SK-N-DZ (cell line): ENCODE data around the gene MUC6.

Experiments used
- DNase-seq: peaks from one replicate; pipeline ENCODE4 v3.0.0-alpha.2; 2015; ENCODE audit warnings: low spot score

MUC6 gene

DNA sequence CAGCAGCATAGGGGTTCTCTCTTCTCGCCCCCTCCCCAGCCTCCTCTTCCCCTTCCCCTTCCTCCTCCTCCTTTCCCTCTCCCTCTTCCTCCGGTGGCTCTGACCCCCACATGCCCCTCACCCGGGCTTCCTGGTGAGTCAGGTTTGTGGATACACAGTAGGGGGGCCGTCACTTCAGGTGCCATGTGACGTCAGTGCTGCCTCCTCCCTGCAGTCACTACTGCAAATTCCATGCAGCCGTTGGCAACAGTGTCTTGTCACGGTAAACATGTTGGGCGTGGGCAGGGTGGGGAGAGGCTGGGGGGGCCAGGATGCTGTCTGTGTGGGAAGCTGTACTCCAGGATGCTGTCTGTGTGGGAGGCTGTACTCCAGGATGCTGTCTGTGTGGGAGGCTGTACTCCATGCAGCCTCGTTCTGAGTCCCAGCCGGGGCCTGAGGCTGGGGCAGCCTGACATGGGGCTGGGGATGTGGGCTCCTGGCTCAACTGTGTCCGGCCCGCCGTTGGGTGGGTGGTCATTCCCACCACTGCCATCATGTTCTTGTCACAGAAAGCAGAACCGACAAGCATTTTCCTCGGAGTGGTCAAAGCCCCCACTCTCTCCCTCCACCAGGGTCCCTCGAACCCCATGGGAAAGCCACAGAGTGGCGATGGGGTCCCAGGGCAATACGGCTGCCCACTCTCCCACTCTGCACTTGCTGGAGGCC is 35.8 kb upstream of the MUC6 start:
- no peak for DNase-seq

DNA sequence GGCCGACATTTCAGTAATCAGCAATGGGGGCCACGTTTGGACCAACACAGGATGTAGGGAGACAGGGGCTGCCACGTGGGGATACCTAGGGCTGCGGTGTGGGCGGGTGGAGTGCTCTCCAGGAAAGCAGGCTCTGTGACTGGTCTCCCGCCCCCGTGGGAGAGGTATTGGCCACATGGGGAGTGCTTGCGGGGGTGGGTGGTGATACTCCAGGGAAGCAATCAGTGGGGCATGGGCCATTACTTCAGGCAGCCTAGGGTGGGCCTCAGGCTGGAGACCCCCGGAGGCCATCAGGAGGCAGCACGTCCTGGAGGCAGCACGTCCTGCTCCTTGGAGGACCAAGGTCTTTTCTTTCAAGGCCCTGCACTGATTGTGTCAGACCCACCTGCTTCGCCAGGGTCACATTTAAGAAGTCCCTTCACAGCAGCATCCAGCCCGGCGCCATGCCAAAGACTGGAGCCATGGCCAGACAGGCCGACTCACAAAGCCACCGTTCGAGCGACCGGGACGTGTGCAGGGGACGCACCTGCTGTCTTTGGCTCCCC is 35.1 kb upstream of the MUC6 start:
- no peak for DNase-seq

DNA sequence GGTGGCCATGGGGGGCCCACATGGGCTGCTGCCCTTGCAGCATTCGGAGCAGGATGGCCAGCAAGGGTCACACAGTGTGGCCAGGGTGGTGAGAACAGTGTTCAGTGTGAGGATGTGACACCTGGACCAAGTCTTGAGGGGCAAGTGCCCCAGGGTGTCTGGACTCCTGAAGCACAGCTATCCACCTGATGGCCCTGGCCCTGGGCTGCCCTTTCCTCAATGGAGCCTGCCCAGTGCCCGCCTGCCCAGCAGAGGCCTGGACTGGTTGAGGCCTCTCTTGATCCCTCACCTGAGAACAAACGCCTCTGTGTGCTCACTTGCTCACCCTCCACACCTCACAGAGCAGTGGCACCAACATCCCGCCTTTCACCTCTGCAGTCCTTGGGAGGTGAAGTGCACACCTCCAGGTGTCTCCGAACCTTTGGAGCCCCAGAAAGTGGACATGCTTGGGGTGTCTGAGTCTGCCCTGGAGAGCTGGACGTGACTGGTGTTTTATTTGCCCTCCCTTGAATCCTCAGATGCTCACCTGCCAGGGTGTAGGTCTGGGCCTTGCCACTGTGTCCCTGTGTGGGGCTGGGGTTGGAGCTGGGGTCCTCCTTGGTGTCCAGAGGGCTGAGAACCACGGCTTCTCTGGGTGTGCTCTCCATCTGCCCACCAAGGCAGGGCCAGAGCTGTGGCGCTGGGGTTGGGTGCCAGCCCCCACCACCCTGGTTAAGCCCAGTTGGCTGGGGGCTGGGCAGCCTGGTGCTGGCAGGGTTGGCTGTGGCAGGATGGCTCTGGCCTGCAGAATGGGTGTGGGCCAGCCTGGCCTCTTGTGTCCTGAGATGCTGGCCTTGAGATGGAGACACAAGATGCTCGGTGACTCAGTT is 34.3 kb upstream of the MUC6 start:
- DNase-seq: no peak

DNA sequence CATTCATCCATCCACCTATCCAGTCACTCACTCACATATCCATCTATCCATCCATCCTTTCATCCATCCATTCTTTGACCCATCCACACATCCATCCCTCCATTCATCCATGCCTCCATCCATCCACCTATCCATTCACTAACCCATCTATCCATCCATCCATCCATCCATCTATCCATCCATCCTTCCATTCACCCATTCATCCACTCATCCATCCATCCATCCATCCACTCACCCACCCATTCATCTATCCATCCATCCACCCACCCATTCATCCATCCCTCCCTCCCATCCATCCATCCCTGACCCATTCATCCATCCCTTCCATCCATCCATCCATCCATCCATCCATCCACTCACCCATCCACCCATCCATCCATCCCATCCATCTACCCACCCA is 33.2 kb upstream of the MUC6 start:
- no peak for DNase-seq

DNA sequence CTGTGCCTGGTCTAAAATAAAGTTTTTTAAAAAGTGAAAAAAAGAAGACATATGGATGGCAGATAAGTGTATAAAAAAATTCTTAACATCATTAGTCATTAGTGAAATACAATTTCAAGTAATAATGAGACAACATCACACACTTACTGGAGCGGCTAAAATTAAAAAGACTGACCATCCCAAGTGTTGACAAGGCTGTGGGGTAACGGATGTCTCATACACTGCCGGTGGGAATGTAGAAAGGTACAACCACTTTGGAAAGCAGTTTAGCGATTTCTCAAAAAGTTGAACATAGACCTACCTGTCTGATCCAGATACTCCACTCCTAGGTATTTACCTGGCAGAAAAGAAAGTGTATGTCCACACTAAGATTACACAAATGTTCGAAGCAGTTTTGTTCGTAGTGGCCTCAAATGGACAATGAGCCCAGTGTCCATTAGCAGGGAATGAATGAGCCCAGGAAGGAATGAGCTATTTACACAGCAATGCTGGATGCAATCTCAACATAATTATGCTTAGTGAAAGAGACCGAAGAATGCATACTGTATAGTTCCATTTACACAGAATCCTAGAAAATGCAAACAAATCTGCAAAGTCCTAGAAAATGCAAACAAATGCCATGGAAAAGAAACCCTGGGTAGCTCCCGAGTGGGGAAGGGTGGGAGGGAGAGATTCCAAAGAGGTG is 31.4 kb upstream of the MUC6 start:
- no peak for DNase-seq

DNA sequence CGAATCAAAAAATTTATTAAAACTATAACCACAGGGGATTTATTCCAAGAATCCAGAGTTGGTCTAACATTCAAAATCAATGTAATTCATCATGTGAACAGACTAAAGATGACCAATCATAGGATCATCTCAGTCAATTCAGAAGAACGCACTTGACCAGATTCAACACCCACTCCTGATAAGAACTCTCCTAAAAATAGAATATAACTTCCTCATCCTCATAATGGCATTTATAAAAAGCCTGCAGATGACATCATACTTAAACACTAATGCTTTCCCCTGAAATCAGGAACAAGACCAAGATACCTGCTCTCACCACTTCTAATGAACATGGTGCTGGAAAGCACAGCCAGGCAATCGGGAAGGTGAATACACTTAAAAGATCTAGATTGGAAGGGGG is 27.6 kb upstream of the MUC6 start:
- no peak for DNase-seq

DNA sequence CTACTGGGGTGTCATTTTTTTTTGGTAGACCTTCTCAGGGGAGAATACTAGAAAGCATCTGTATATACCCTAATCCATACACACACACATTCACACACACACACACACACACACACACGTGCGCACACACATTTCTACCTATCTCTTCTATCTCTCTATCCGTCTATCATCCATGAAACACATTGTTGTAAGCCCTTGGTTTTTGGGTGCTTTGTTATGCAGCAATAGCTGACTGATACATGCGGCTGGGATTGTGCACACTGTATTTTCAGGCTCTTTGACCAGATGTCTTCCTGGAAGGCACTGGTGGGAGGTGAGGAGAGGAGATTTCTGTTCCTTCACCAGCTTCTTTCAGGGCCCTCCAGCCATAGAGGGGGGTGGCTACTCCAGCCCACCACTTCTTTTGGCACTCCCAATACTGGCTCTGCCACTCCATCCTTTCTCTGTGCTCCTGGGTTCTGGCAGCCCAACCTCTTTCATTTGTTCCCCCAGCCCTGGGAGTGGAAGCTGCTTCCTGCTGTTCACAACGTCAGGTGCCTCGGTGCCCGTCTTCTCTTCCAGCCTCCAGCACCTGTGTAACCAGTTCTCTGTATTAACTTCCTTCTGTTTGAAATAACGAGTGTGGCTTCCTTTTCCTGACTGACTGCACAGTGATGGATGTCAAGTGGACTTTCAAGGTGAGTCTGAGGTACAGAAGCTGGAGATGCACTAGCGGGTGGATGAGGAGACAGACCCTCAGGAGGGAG is 25.7 kb upstream of the MUC6 start:
- DNase-seq: no peak

DNA sequence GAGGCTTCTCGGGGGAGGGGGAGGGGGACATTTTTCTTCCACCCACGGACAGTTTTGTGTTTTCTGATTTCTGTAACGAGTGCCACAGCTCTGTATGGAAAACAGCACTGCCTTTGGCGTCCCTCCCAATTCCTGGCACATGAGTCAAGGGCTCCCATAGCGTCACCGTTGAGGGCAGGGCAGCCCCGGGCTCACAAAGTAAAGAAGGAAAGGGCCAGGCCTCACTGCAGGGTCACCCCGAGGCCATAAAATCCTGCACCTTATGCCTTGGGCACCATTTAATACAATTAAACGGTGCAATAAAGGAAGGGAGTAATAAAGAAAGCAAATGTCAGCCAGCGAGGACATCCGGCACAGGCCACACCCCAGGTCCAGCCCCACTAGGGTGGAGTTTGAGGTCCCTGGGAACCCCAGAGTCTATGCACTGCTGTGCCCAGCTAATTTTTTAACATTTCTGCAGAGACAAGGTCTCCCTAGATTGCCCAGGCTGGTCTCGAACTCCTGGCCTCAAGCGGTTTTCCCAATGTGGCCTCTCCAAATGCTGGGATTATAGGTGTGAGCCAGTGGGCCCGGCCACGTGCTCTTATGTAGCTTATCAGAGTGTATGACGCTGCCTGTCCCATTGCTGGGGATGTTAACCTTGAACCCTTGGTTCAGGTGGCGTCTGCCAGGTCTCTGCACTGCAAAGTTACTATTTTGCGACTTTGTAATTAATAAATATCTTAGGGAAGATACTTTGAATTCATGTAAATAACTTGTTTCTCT is 24.5 kb upstream of the MUC6 start:
- no peak for DNase-seq

DNA sequence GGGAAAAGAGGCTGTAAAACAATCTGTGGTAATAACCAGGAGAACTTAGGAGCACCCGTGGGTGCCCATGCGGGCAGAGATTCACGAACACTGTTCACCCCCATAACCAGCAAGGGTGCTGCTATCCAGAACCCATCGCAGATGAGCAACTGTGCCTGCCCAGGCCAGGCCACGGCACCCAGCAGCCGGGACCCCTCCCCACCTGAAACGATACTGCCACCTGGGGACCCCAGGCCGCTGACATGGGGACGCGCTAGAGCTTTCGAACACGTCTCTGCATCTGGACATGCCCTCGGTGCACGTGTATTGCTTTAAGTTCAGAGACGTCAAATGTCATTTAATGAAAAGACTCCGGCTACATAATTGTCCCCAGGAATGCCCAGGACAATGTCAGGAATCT is 23.9 kb upstream of the MUC6 start:
- DNase-seq: no peak

DNA sequence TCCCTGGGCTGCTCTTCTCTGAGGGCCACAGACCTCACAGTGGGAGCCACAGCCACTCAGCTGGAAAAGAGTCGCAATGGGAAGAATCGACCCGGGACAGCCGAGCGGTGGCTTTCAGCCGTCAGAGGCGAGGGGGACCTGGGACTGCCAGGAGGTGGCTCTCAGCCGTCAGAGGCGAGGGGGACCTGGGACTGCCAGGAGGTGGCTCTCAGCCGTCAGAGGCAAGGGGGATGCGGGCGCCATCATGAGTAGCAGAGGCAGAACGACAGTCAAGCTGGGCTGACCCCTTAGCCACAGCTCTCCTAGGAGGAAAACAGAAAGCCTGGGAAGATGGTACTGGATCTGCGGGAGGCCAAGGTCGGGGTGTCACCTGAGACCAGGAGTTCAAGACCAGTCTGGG is 23.2 kb upstream of the MUC6 start:
- DNase-seq: no peak

DNA sequence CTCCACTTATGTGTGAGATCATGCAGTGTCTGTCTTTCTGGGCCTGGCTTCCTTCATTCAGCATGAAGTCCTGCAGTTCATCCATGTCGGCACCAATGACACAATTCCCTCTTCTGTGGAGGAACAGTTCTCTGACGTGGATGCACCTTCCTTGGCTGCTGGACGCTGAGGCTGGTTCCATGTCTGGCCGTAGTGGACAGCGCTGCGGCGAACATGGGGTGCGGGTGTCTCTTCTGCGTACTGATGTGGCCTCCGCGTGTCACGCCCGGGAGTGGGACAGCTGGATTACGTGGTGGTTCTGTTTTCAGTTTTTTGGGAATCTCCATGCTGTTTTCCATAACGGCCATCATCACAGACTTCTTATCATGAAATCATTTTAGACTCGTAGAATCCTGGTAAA is 21.3 kb upstream of the MUC6 start:
- DNase-seq: no peak

DNA sequence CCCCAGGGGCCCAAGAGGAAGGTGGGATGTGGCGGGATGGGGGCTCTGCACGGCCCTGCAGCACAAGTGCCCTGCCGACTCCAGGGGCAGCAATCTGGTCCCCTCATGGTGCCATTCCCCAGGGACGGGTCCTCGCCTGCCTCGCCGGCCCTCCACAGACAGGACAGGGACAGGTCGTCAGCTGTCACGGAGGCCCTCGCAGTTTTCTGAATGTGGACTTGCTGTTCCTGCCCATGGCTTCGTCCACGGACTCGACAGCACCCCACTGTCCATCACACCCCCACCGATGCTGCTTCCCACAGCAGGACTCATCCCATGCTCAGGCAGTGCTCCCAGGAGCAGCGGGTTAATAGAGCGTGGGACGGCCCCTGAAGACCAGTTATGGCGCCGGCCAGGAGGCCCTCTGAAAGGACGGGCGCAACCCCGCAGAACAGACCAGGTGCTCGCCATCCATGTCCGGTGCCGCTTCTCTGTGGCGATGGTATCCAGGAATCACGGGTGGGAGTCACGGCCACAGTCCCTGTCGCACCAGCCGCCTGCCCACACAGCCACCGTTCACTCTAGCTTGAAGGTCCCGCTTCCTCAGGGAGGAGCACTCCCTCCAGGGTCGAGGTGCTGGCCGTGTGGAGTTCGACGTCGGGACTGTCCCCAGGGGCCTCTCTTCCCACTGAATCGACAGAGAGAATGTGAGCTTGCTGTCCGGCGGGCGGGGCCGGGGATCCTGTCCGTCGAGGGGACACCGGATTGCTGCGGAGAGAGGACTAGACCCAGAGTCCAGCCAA is 19.7 kb upstream of the MUC6 start:
- no peak for DNase-seq

DNA sequence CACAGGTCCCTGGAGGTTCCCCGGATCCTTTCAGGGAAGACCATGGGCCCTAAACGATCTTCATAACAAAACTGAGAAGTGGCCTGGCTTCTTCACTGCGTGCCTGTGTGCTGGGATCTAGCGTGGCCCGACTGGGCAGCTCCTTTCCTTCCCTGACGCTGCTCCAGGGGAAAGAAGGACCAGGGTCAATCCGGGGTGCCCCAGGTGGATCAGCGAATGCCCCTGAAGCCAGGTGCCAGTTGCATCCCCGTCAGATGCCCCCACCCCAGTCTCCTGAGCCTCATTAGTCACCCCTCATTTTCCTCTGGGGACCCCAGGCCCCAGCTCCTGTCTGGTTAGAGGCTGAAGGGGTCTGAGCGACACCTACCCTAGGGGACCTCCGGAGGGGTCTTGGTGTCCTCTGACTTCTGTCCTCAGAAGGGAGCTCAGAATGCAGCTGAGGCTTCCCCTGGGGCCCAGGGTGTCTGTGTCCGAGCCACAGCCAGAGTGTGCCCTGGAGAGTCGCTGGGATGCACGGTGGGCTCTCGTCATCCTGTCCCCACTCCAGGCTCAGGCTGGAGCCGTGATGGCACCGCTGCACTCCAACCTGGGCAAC is 18.7 kb upstream of the MUC6 start:
- DNase-seq: no peak

DNA sequence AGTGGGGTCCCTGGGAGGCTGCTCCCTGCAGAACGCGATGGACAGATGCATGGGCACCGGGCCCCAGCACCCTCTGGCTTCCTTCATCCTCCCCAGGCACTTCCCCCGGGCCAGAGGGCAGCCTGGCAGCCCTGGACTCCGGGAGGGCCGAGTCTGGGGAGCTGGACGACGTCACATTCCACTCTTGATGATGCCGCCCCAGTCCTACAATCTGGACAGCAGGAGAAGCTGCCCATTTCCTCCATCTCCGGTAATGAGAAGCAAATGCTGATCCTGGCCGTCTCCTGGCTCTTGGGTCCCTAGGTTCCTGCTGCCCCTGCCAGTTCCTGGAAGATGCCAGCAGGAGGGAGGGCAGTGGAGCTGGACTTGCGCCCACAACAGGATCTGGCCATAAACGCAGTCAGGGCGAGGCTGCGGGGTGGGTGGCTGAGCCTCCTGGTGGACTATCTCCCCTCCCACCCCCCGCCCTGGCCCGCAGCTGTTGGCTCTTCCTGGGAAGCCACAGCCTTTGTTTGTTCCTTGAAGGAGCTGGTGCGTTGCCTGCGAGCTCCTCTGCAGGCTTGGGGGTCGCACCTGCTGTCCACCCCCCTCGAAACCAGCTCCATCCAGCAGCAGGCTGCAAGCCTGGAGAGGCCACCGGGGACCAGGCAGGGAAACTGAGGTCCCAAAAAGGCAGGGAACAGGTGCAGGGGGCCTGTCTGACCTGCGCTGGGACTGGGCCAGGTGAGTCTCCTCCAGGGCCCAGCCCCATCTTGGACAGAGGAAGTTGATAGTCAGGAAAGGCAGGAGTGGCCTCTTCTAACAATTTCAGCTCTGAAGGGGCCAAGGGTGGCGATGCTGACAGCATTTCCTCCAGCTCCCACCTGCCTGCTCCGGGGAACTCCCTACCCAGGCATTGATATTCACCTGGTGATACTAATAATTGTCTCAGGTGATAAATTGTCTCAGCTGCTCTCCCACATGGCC is 17.9 kb upstream of the MUC6 start:
- no peak for DNase-seq

DNA sequence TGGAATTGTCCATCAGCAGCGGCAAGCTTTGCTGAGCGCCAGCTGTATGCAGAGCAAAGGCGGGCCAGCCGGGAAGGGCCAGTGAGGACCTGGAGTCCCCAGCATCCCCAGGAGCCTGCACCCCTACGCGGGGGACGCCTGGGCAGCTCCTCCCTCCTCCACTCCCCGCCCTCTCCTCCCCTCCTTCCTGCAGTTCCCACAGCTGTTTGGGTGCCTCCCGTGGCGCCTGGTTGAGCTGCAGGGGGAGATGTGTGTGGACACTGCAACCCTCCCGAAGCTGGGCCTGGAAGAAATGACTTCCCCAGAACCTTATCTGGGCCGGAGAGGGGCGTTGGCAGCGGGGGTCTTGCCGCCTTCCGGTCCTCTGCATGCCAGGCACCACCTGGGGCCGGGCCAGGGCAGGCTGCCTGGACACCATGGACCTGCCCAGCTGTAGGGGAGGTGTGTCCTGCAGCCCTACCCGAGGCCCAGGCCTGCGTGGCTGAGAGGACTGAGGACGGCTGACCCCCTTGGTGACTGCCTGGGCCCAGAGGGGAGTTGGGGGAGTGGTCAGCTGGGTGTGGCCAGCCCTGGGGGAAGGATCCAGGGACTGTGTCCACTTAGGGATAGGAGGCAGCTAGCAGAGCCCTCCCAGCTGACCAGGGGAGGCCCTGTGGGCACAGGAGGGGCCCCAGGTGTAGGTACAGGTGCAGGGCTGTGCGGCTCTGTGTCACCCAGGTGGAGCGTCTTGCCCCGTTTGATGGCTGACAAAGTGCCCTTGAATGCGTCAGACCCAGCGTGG is 16.8 kb upstream of the MUC6 start:
- no peak for DNase-seq

DNA sequence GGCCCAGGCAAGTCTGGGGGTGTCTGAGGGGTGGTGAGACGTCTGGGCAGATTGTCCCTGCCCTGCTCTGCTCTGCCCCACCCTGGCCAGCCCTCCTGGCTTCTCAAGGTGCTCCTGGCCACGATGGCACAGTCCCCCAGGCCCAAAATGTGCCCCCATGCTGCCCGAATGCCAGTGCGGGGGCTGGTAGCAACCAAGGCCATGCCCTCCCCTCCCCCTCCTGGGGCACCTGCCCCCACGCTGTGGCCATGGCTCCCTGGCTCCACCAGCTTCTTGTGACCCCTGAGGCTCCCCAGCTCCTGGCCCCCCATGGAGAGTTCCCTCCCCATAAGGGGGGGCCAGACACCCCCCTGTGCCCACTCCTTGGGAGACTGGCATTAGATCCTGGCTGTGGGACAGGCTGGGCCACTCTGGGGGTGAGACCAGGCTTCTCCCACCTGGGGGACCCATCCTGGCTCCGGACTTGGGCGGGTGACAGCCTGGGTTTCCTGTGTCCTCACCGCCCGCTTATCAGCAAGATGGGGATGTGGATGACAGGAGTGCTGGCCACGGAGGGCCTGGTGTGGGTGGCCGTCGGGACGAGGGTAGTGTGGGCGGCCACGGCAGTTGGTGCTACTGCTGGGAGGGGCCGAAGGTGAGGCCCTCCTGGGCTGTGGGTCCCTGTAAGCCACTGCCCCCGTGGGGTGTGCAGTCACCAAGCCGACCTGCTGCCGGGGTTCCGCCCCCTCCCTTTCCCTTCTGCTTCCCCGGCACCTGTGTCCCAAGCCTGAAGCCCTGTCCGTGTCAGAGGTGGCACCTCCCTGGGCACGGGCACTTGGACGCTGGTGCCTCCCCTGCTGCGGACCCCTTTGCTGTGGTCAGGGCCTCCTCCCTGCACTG is 15.9 kb upstream of the MUC6 start:
- DNase-seq: no peak
